GM19043 (cell line): ENCODE data around the gene KIF26B.

Source experiments
- ATAC-seq: cut with Tn5 transposase; IDR thresholded peaks from one replicate; pipeline ENCODE4 v1.9.1; 2021; ENCODE audit warnings: low read depth; ENCODE audit not compliant: unreplicated experiment

The KIF26B gene

GRCh38 chr1:245580651-245581050 is 425.9 kb downstream of the KIF26B start:
- ATAC-seq: no peak

GRCh38 chr1:245582026-245582425 is 427.2 kb downstream of the KIF26B start:
- no peak for ATAC-seq

GRCh38 chr1:245583081-245583480 is 428.3 kb downstream of the KIF26B start:
- no peak for ATAC-seq

GRCh38 chr1:245583575-245584330 is 429.0 kb downstream of the KIF26B start:
- ATAC-seq: no peak

- ATAC-seq: no peak
Measured at GRCh38 chr1:245585252-245585959, 430.6 kb downstream of the KIF26B start.

GRCh38 chr1:245587435-245588115 is 432.8 kb downstream of the KIF26B start:
- no peak for ATAC-seq

GRCh38 chr1:245588116-245588639 is 433.4 kb downstream of the KIF26B start:
- ATAC-seq: no peak

- no peak for ATAC-seq
Measured at GRCh38 chr1:245589316-245589715, 434.5 kb downstream of the KIF26B start.

- ATAC-seq: no peak
Measured at GRCh38 chr1:245589906-245590305, 435.1 kb downstream of the KIF26B start.

- ATAC-seq: no peak
Measured at GRCh38 chr1:245590726-245591125, 435.9 kb downstream of the KIF26B start.

GRCh38 chr1:245591346-245592188 is 436.8 kb downstream of the KIF26B start:
- no peak for ATAC-seq

GRCh38 chr1:245592189-245592460 is 437.3 kb downstream of the KIF26B start:
- ATAC-seq: no peak

GRCh38 chr1:245598524-245599305 is 443.9 kb downstream of the KIF26B start:
- no peak for ATAC-seq

- ATAC-seq: no peak
Measured at GRCh38 chr1:245599371-245600174, 444.8 kb downstream of the KIF26B start.

GRCh38 chr1:245600658-245601057 is 445.9 kb downstream of the KIF26B start:
- no peak for ATAC-seq

GRCh38 chr1:245603311-245603865 is 448.6 kb downstream of the KIF26B start:
- no peak for ATAC-seq

- ATAC-seq: no peak
Measured at GRCh38 chr1:245604979-245605378, 450.2 kb downstream of the KIF26B start.

- no peak for ATAC-seq
Measured at GRCh38 chr1:245605480-245606156, 450.8 kb downstream of the KIF26B start.
